Muscle of leg (tissue), 11 donors: ENCODE data around the gene WNT6. TPM values are rescaled to one million over a fixed set of nuclear protein-coding genes. Genes with fewer than 3 reads are reported as not detected.

Experiments used
- DNase-seq: peaks from one replicate; pipeline ENCODE4 v3.0.0; 2013
- H3K27ac ChIP-seq: one replicate; pipeline ENCODE4 v1.5.1; 2013; ENCODE audit warnings: mild to moderate bottlenecking, low read length, control low read depth
- H3K27me3 ChIP-seq: one replicate; pipeline ENCODE4 v1.6.1; 2013; ENCODE audit warnings: low read length; ENCODE audit not compliant: control insufficient read depth, insufficient read depth
- H3K36me3 ChIP-seq: one replicate; pipeline ENCODE4 v1.6.1; 2013; ENCODE audit warnings: low read length; ENCODE audit not compliant: control insufficient read depth, insufficient read depth
- H3K4me1 ChIP-seq: one replicate; pipeline ENCODE4 v1.6.1; 2013; ENCODE audit warnings: low read length; ENCODE audit not compliant: control insufficient read depth, insufficient read depth
- H3K4me3 ChIP-seq: one replicate; pipeline ENCODE4 v1.5.1; 2013; ENCODE audit warnings: low read length, control low read depth
- H3K9me3 ChIP-seq: replicated peaks from 2 replicates; pipeline ENCODE4 v1.6.1; 2013; ENCODE audit warnings: low read depth, low read length; ENCODE audit not compliant: control insufficient read depth
- WGBS: methylation state at CpG from one replicate; pipeline ENCODE4 v1.1.5; 2013; ENCODE audit warnings: missing lambda C conversion rate; ENCODE audit not compliant: insufficient coverage; 5-methylcytosine and 5-hydroxymethylcytosine counted together
- polyA plus RNA-seq, 8 donors: library from polyadenylated mRNA; unstranded; fragments of 120-200 nt; gene quantifications; one replicate each; pipeline versions ENCODE4 v1.2.1 to v1.2.3, GENCODE V29; 2013; ENCODE audit warnings: inconsistent platforms in 1 of 8, low replicate concordance in 1 of 8; ENCODE audit not compliant: insufficient read length in 8 of 8, insufficient read depth in 1 of 8
- total RNA-seq: library from RNA; stranded (reverse); fragments of 120-200 nt; gene quantifications from one replicate; pipeline ENCODE4 v1.2.4, GENCODE V29; 2013

WNT6 gene
- total and polyA plus RNA-seq, 9 donors, result 0.09 to 2.8 (median 0.12) TPM; not detected in 2

DNA sequence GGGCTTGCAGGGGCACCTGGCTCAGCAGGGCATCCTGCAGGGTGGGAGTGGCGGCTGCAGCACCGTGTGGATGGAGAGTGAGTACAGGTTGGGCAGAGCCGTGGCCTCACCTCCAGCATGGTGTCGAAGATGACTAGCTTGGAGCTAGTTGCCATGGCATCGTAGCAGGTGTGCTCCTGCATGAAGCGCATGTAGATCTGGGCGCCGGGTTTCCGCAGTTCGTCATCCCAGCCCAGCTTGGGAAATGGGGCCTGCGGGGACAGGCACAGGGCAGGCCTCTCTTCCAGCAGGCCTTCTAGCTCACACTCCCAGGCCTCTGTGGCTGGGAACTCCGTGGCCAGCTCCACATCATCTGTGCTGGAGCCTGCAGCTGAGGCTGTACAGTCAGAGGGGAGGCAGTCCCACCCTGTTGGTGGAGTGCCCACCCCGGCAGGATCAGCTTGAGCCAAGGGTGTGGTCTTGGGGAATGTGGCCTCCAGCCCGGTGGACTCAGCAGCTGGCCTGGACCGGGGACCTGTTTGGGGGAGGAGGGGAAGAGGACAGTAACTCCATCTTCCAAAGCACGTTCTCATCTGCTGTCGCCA lies 29.6 kb upstream of the WNT6 start:
- Histone ChIP-seq H3K4me3 (peak overlapping the region; percentile 19), H3K27ac (peak overlapping the region; percentile 94), H3K36me3 (peaks cover 4% of the 10 kb centered on the region), H3K9me3 (no peaks in the 10 kb centered on the region), H3K4me1 (peaks cover 58% of the 10 kb centered on the region), H3K27me3 (peaks cover 2% of the 10 kb centered on the region)
- WGBS, result 51% methylated on average over 14 of the region's 17 CpGs
- DNase-seq, result peak; percentile 91

DNA sequence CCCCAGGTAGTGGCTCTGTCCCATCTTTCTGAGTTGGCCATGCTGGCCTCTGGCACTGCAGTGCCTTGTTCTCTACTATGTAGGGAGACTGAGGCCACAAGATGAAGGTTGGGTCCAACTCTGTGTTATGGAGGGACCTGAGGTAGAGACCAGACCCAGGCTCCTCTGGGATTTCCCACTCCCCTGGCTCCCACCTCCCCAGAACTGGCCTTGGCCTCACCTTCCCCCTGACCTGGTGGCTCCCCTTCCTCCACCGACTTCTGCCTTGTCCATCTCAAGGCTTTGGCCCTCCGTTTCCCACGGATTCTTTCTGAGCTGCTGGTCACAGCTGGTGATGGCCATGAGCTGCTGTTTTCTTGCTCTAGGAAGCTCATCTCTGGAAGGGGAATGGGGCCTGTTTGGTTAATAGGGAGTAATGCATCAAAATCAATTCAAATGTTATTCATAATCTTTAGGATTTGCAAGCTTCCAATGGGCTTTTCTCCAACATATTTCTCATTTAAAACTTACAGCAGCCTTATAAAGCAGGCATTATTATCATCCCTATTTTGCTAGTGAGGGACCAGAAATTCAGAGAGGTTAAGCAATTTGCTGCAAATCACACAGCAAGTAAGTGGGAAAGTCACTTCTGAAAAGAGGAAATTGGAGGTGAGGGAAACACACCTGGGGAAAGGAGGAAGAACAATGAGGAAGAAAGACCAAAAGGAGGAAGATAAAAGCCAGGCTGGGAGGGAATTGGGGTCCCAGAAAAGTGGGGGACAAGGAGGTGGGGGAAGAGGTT lies 28.9 kb upstream of the WNT6 start:
- 40% methylated on average over 1 of the region's 3 CpGs for WGBS
- H3K36me3 ChIP-seq, result peaks cover 4% of the 10 kb centered on the region
- H3K27me3 ChIP-seq, result peaks cover 2% of the 10 kb centered on the region
- no peaks in the 10 kb centered on the region for H3K9me3 ChIP-seq
- peak overlapping the region; percentile 94 for H3K27ac ChIP-seq
- no peak for DNase-seq
- H3K4me1 ChIP-seq, result peaks cover 65% of the 10 kb centered on the region
- peak overlapping the region; percentile 53 for H3K4me3 ChIP-seq

DNA sequence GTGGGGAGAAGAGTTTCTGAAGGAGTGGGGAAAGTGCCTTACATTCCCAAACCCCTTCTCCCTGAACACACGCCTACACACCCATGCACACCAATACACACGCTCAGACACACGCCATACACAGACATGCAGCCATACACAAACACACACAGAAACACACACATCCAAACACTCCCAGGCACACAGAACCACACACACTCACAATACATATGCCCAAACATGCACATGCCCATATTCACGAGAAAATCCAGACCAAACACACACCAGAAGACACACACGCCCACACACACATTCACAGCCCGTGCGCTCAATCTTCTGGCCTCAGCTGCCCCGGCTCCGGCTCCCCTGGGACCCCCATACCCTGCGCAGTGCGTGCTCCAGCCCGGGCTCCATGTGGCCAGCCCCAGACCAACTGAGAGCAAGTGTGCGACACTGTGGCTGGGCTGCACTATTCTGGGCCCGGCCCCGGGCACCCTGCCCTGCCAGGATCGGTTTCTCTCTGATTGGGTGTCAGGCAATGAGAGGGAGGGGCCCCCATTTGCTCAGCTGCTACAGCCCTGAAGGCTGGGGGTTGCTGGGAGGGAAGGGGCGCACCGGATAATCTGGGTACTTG lies 28.1 kb upstream of the WNT6 start, which contains the start of gene PRKAG3:
Gene PRKAG3 (minus strand): TSS at position 426 of the 613 bp plus-strand sequence.
- WGBS, result 61% methylated on average over 17 of the region's 18 CpGs
- H3K4me1 ChIP-seq, result peaks cover 65% of the 10 kb centered on the region
- H3K36me3 ChIP-seq, result peaks cover 4% of the 10 kb centered on the region
- peak; percentile 78 for DNase-seq
- peak within 1 kb of the TSS; percentile 94 for H3K27ac ChIP-seq
- H3K9me3 ChIP-seq, result no peaks in the 10 kb centered on the region
- H3K27me3 ChIP-seq, result peaks cover 2% of the 10 kb centered on the region
- peak within 1 kb of the TSS; percentile 53 for H3K4me3 ChIP-seq

DNA sequence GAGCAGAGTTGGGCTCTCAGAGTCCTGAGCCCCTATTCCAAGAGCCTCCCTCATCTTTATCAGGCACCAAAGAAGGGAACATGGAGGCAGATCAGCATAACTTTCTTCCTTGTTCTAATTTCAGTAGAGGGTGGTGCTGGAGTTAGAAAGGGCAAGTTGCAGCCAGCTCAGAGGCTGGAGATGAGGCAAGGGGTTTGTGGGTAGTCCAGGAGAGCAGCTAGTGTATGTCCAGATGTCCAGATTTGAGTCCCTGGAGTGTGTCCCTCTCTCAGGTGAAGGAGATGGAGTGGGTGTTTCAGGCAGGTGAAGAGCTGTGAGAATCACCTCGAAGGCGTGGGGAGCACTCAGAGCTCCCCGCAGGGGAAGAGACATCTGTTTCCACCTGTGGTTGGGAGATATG lies 27.5 kb upstream of the WNT6 start:
- Histone ChIP-seq H3K4me1 (peaks cover 65% of the 10 kb centered on the region), H3K9me3 (no peaks in the 10 kb centered on the region), H3K27ac (peak overlapping the region; percentile 94), H3K27me3 (peaks cover 2% of the 10 kb centered on the region), H3K4me3 (peak overlapping the region; percentile 4), H3K36me3 (peaks cover 4% of the 10 kb centered on the region)
- no peak for DNase-seq
- WGBS, result no CpG with 5 or more reads among the region's 3 CpGs

DNA sequence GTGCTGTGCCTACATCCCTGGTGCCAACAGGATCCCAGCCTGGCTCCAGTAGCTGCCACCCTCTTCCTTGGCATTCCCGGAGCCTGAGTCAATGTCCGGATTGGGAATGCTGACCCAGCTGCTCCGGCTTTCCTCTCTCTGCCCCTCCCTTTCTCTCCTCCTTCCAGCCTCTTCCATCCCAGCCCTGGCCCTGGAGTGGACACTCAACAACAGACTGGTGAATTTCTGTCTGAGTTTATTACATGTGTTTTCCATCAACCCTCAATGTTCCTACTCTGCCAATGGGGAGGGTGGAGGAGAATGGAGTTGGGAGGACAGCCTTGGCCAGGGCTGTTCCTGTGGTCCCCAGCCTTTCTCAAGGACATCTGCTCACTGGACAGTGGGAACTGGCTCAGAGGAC lies 27.1 kb upstream of the WNT6 start:
- DNase-seq, result peak; percentile 83
- Histone ChIP-seq H3K27ac (peak overlapping the region; percentile 94), H3K36me3 (peaks cover 4% of the 10 kb centered on the region), H3K27me3 (peaks cover 2% of the 10 kb centered on the region), H3K4me3 (no peak overlapping the region), H3K9me3 (peaks cover 3% of the 10 kb centered on the region), H3K4me1 (peaks cover 65% of the 10 kb centered on the region)
- WGBS, result no CpG with 5 or more reads among the region's 3 CpGs

DNA sequence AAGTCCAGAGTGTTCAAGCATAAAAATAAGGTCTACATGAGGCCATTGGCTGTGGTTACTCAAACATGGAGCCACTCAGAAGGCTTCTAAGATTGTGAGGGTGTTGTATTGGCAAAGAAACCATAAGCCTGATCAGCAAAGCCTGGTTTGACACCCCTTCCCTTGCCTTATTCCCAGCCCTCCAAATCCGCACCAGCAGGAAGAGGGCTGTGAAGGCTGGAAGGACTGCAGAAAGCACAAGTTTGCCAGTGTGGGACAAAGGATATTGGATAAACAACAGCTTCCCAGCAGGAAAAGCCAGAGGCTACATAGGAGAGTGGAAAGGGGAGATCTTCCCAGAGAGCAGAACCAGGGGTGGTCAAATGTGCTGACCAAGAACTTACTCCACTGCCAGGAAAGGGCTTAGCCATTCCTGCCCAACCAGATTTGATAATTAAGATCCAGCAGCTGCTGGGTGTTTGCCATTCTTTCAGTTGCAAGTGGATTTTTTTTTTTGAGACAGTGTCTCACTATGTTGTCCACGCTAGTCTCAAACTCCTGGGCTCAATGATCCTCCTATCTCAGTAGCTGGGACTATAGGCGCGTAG lies 26.5 kb upstream of the WNT6 start:
- H3K36me3 ChIP-seq, result peaks cover 4% of the 10 kb centered on the region
- peaks cover 5% of the 10 kb centered on the region for H3K9me3 ChIP-seq
- H3K4me1 ChIP-seq, result peaks cover 64% of the 10 kb centered on the region
- DNase-seq, result peak; percentile 69
- no peak overlapping the region for H3K4me3 ChIP-seq
- no CpG with 5 or more reads among the region's 4 CpGs for WGBS
- peaks cover 2% of the 10 kb centered on the region for H3K27me3 ChIP-seq
- peak overlapping the region; percentile 87 for H3K27ac ChIP-seq

DNA sequence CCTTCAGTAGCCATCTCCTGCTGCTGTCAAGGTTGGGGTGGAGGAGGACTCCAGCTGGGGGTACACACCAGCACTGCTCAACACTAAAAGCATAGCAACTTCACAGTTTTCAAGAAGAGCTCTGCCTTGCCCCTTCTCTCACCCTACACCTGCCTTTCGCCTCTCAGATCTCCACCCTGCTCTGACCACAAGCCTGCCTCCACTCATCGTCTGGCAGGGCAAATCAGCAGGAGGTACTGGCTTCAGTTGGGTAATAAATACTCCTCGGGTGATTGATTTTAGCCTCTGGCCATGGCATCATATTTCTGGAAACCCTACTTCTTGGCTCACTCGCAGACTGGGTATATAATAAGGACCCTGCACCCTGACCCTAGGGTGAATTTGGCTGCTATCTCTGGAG lies 24.9 kb upstream of the WNT6 start:
- Histone ChIP-seq H3K4me1 (peaks cover 58% of the 10 kb centered on the region), H3K27ac (peak overlapping the region; percentile 49), H3K4me3 (no peak overlapping the region), H3K27me3 (peaks cover 2% of the 10 kb centered on the region), H3K9me3 (peaks cover 6% of the 10 kb centered on the region), H3K36me3 (peaks cover 3% of the 10 kb centered on the region)
- DNase-seq, result no peak
- WGBS, result no CpG with 5 or more reads among the region's 4 CpGs

DNA sequence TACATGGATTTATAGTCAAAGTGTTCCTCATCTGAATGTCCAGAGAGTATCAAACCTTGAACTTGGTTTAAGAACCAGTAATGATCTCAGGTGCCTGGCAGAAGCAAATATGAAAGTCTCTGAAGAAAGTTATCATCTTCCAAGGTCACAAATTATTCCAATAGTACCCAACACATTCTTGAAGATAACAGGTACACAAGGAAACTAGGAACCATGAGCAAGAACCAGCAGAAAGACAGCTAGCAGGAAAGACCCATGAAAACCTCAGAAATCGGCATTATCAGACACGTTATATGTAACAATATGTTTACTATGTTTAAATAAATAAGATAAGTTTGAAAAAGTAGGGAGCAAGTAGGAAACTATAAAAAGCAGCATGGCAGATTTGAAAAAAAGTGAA lies 22.1 kb upstream of the WNT6 start:
- Histone ChIP-seq H3K27ac (no peak overlapping the region), H3K36me3 (no peaks in the 10 kb centered on the region), H3K27me3 (peaks cover 2% of the 10 kb centered on the region), H3K4me3 (no peak overlapping the region), H3K9me3 (peaks cover 6% of the 10 kb centered on the region), H3K4me1 (peaks cover 32% of the 10 kb centered on the region)
- no peak for DNase-seq
- no CpG with 5 or more reads among the region's 2 CpGs for whole genome bisulfite sequencing

DNA sequence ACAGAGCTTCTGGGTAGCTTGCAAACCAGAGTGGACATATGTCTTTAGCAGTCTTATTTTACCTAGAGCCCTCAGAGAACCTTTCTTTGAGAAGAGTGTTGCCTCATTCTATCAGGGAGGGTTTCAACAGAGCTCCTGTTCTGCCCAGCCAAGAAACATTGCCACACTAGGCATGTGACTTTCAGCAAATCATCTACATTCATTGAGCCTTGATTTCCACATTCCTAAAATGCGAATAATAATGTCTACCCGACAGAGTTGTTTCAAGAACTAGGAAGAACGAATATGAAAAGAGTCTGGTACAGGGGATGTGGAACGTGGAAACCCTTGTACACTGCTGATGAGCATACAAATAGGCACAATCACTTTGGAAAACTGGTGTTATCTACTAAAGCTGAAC lies 20.2 kb upstream of the WNT6 start:
- no peaks in the 10 kb centered on the region for H3K36me3 ChIP-seq
- peaks cover 14% of the 10 kb centered on the region for H3K4me1 ChIP-seq
- peak overlapping the region; percentile 1 for H3K27ac ChIP-seq
- no peak for DNase-seq
- H3K9me3 ChIP-seq, result peaks cover 6% of the 10 kb centered on the region
- H3K27me3 ChIP-seq, result no peaks in the 10 kb centered on the region
- H3K4me3 ChIP-seq, result no peak overlapping the region
- WGBS, result 80% methylated on average over 1 of the region's 4 CpGs

DNA sequence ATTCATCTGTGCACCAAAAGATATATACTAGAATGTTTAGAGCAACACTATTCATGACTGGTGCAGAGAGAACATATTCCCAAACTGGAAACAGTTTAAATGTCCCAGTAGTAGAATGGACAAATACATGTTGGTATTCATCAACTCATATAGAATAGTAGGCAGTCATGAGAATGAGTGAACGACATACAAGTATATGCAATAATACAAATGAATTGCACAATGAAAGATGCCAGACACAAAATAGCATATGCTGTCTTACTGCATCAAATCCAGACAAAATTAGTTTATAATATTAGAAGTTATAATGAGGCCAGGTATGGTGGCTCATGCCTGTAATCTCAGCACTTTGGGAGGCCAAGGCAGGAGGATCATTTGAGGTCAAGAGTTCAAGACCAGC lies 19.7 kb upstream of the WNT6 start:
- H3K36me3 ChIP-seq, result no peaks in the 10 kb centered on the region
- H3K4me1 ChIP-seq, result peaks cover 9% of the 10 kb centered on the region
- WGBS, result no CpG with 5 or more reads among the region's 1 CpG
- no peak overlapping the region for H3K27ac ChIP-seq
- H3K27me3 ChIP-seq, result no peaks in the 10 kb centered on the region
- no peak for DNase-seq
- no peak overlapping the region for H3K4me3 ChIP-seq
- peaks cover 6% of the 10 kb centered on the region for H3K9me3 ChIP-seq
